HG02981 (cell line): Measurements from ENCODE around the gene PLXNA4.
"Not testable (repeated sequence)": the region's sequence is repeated elsewhere in the genome, so short reads cannot be mapped to it uniquely, and the experiment has no call there.

Experiments
- ATAC-seq: cut with Tn5 transposase; IDR thresholded peaks from one replicate; pipeline ENCODE4 v1.9.1; 2021; ENCODE audit warnings: mild to moderate bottlenecking, moderate library complexity; ENCODE audit not compliant: unreplicated experiment

PLXNA4 gene

DNA sequence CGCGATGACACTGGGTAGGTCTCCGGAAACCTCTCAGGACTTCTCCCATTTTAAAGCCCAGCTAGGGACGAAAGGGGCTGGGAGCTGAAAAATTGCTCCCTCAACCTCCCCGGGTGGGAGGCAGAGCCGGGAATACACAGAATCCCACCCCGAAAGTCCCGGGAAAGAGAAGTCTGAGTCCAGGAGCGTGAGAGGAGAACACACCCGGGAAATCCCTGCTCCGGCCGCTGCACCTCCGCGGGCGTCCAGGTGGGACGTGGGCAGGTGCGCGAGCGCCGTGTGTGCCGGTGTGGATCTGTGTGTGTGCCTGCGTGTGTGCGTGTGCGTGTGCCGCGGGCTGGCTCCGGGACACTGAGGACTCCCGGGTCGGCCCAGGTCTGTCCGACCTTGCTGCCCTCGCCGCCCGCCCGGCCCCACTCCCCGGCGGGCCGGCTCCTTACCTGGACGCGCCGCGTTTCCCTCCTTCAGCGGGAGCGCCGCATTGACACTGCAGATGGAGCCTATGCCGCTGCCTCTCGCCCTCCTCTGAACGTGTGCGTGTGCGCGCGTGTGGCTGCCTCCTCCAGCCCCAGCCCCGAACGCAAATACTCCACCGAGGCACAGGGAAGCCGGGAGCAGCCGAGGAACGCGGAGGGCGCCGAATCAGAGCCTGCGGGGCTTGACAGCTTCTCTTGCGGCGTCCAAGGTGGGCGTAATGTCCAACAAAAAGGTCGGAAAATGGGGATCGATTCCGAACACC, at the start of gene PLXNA4:
Gene PLXNA4, minus strand, starts transcription at position 489 of the 739 bp plus-strand sequence. CDS start 67,777 bp downstream, outside the sequence.
- no peak for ATAC-seq

GRCh38 chr7:132625651-132626050, 49.4 kb upstream of the PLXNA4 start:
- no peak for ATAC-seq

DNA sequence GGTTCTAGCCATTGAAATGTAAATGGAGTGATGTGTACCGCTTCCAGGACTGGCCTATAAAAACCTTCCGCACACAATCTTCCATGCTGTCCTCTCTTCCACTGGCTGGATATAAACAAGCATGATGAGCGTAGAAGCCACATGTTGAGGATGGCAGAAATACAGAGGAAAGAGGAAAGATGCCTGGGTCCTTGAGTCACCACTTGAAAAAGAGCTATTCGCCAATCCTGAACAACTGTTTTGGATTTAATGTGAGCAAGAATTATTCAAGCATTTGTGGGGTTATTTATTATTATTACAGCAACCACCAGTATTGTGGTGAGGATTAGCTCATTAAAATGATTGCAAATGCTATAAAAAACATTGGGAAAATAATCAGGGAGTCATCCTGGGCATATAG, 45.8 kb upstream of the PLXNA4 start:
- ATAC-seq = no peak

- ATAC-seq = no peak
These were observed 43.7 kb upstream of the PLXNA4 start for GRCh38 chr7:132619967-132620366.

DNA sequence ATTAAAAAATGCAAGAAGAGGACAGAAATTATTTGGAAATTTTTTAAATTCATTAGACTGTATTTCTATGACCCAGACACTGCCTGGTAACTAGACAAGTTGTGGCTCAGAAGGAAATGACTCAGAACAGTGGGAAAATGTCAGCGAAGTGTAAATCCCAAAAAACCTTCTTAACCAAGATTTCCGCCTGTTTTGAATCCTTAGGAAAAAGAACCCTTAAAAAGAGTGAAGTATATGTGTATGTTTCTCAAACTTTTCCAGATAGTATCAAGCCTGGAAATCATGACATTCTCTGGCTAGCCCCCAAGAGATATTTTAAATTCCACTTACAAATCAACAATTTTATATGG, 42.7 kb upstream of the PLXNA4 start:
- ATAC-seq = no peak

GRCh38 chr7:132618271-132618955, 42.1 kb upstream of the PLXNA4 start:
- no peak for ATAC-seq

DNA sequence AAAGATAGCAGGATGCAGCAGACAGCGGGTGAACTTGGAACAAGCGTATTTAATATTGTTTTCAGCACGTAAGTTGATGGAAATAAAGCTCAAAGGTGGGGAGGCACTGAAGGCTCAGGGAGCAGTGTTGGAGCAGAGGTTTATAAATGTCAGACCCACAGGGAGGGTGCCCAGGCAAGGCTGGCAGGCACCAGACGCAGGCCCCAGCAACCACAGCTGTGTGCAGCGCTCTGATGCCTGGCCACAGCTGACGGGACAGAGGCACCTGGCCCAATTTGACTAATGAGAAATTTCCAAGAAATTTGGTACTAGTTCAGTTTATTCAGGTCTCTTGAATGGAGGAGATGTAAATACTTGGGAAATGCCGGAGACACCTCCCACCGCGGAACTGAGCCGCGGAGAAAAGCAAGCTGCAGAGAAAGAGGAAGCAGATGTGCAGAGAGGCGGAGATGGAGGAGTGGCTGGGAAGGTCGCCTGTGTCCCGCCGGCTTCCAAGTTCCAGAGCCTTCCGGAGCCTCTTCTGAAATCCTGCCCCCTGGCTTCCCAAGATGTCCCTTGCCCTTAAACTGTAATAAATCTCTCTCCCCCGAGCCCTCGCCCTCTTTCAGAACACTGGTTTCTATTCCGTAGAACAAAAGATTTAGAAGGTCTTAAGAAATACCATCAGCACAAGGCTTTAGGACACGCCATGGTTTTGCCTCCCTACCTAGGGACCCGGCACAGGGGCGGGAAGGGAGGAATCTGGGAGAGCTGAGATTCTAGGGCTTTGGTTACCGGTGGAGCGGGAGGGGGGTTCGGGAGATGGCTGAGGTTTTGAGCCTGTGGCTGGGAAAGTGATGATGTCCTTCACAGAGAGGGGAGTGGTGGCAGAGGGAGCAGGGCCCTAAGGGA, 38.4 kb upstream of the PLXNA4 start:
- ATAC-seq = no peak

- no peak for ATAC-seq
These were observed 37.5 kb upstream of the PLXNA4 start for GRCh38 chr7:132613737-132614136.

DNA sequence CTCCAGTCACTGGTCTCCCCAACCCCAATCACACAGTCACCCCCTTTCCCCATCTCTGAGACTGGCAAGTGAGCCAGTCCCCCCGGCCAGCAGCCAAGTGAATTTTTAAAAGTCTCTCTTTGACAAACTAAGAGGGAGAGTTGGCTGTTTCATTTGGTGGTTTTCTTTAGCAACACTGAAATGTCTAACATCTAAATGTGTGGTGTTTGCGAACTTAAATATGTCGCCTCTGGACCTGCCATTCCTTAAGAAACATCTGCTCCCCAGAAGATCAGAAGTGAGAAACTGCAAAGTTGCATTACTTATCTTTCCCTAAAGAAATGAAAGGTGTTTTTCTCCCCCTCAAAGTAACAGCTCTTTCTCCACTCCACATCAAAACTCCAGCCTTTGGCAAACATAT, 34.7 kb upstream of the PLXNA4 start:
- no peak for ATAC-seq

GRCh38 chr7:132609906-132610520, 33.7 kb upstream of the PLXNA4 start:
- no peak for ATAC-seq

DNA sequence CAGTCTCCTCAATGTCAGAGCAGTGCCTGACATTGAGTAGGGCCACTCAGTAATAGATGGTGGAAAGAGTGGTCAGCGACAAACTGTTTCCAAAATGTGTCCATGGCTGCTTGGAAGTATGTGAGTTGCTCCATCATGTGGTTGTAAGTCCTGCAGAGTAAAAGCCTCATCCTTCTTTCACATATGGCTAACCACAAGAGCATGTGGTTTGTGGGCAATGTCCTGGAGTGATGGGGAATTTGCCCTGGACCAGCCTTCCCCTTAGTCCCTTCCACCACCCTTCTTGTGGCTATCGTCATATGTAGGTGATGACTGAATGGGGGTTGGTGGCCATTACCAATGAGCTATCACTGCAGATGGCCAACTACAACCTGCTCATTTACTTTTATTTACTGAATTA, 33.0 kb upstream of the PLXNA4 start:
- ATAC-seq = no peak

- ATAC-seq = no peak
These were observed 32.3 kb upstream of the PLXNA4 start for GRCh38 chr7:132608523-132608922.

- no peak for ATAC-seq
These were observed 31.4 kb upstream of the PLXNA4 start for GRCh38 chr7:132607656-132608055.

DNA sequence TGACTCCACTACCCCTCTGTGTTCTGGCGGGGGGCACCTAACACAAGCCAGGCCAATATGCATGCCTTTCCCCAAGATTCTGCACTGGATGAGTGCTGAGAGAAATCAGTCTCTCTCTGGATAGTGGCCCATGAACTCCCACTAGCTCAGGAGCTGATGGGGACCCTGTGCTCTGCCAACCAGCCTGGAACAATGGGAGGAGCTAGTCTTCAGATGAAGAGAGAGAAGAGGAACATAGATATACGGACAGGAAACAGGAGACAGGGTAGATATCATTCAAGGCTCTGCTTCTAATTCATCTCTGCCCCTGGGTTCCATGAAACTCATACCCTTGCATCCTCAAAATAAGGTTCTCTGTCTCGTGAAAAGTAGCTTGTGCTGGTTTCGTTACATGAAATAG, 27.9 kb upstream of the PLXNA4 start:
- no peak for ATAC-seq

DNA sequence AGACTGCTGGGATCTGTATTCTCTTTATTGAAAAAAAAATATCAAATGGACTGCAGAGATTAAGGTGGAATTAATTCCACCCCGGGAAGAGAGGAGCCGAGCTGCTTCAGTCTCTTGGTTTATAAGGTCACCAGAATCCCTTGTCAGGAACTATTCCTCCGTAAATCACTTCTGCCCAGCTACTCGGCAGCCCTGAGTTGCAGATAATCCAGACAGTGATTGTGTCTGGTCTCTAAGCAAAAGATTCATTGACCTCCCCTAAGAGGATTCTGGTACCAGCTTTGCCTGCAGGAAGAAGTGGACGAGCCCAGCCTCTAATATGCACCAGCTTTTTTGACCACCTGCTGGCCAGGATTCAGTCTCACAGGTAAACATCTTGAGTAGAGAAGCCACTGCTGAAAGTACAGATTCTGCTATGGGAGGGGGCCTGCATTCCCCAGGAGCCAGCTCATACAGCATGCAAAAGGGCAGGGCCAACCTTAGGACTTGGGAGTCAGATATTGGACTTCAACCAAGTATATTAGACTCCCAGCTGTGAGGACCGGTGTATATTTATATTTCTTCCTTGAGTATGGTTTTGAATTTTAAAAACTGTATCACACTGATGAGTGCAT, 27.1 kb upstream of the PLXNA4 start:
- no peak for ATAC-seq

DNA sequence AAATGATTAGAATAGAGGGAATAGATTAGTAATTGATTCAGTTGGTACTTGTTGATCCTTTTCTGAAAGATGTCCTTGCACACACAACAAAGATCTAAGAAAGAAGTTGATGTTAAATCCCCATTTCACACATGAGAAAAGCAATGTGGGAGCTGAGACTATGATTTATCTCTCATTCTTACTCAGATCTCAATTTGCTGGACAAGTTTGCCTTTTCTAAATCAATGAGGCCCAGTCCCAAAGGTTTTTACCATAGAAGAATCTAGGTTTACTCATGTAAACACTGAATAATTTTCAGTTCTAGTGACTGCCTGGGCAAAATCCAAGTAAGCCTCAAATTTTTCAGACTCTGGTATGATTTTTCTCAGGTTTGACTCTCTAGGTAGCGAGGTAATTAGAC, 25.5 kb upstream of the PLXNA4 start:
- no peak for ATAC-seq

DNA sequence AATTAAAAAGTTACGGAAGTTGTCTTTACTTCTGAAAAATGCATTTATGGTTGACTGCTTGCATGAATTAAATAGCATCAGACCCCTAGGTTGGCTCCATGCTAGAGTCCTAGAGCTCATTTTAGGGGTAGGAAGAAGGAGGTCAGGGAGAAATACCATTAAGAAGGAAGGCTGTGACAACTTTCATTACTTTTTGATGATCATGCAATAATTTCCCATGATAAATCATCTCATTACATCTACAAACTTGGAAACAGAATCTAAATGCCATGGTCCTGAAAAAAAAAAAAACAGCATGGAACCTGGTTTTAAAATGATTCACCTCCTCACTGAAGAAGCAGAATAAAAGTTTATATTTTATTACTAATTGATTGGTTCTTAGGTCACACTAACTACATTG, 20.3 kb upstream of the PLXNA4 start:
- no peak for ATAC-seq

DNA sequence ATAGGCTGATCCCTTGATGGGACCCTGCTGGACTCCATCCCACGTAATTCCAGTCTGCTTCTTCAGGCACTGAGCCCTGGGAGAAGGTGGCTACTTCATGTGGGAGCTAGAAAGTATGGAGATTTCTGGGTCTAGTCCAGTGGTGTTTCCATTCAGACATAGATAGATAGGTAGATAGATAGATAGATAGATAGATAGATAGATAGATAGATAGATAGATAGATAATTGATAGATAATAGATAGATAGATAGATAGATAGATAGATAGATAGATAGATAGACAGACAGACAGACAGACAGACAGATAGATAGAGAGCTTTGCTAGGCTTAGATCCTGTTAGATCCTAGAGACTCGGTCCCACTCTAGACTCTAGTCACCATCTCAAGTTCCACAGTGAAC, 18.5 kb upstream of the PLXNA4 start:
- ATAC-seq = not testable (repeated sequence)

DNA sequence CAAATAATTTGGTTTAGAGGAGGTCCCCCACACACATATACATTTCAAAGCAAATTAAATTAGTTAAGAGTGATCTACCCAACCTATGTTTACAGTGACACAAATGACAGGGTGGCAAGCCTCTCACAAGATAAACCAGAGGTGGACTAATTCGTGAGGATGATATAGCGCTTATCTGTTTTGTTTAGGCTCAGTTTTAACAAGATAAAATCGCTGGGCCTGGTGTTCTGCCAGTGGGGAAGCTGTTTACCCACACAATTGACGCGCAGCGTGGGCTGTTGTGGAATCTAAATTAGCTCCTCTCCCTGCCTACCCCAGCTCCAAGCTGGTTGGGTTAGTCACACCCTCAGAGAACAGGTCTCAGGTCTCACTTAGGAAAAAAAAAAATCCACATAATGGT, 16.7 kb upstream of the PLXNA4 start:
- no peak for ATAC-seq

- ATAC-seq = no peak
These were observed 16.1 kb upstream of the PLXNA4 start for GRCh38 chr7:132592231-132592920.
